ENCODE results near the gene LRRC32. TPM values are rescaled to one million over a fixed set of nuclear protein-coding genes. Genes with fewer than 3 reads are reported as not detected.

The LRRC32 gene
- total and polyA plus RNA-seq, 3 experiments from 2014 or later = 0.06 to 2.8 (median 1.5) TPM

- Mint-ChIP-seq H3K9me3 (no peaks in the 10 kb centered on the region), H3K36me3 (no peaks in the 10 kb centered on the region), H3K4me3 (no peak overlapping the region), H3K27ac (peak overlapping the region in 1 of 8 donors; percentile 63), H3K27me3 (peaks cover 5 to 9% of the 10 kb centered on the region in 2 donors), H3K4me1 (peaks cover 29 to 39% (median 30%) of the 10 kb centered on the region in 3 donors)
- Histone ChIP-seq H3K9me3 (ENCODE audit: low read length) (no peaks in the 10 kb centered on the region), H3K36me3 (ENCODE audit: insufficient read depth, low read length) (no peaks in the 10 kb centered on the region), H3K27ac (ENCODE audit: low read depth, low read length) (no peak overlapping the region), H3K4me3 (ENCODE audit: low read length) (no peak overlapping the region), H3K4me1 (ENCODE audit: insufficient read depth, low read length) (peaks cover 24% of the 10 kb centered on the region), H3K27me3 (ENCODE audit: insufficient read depth, low read length, poor library complexity, severe bottlenecking) (peaks cover 7% of the 10 kb centered on the region)
- CTCF ChIA-PET = no interaction called here
- no peak for DNase-seq
- POLR2A ChIA-PET = no interaction called here
Measured at GRCh38 chr11:76666830-76667229, 3.7 kb downstream of the LRRC32 start.

- H3K27me3 ChIP-seq (ENCODE audit: insufficient read depth, low read length, poor library complexity, severe bottlenecking) = peaks cover 3% of the 10 kb centered on the region
- ChIA-PET POLR2A (no interaction called here), CTCF (no interaction called here)
- Mint-ChIP-seq H3K27me3 (peaks cover 5 to 9% of the 10 kb centered on the region in 2 donors), H3K36me3 (no peaks in the 10 kb centered on the region), H3K27ac (peak overlapping the region in 1 of 8 donors; percentile 48), H3K4me3 (no peak overlapping the region), H3K9me3 (no peaks in the 10 kb centered on the region), H3K4me1 (peaks cover 25 to 34% (median 26%) of the 10 kb centered on the region in 3 donors)
- H3K4me1 ChIP-seq (ENCODE audit: insufficient read depth, low read length) = peaks cover 20% of the 10 kb centered on the region
- H3K36me3 ChIP-seq (ENCODE audit: insufficient read depth, low read length) = no peaks in the 10 kb centered on the region
- no peak overlapping the region for H3K27ac ChIP-seq (ENCODE audit: low read depth, low read length)
- H3K4me3 ChIP-seq (ENCODE audit: low read length) = no peak overlapping the region
- DNase-seq = no peak
- H3K9me3 ChIP-seq (ENCODE audit: low read length) = no peaks in the 10 kb centered on the region
Measured at GRCh38 chr11:76666408-76666807, 4.1 kb downstream of the LRRC32 start.

- no peaks in the 10 kb centered on the region for H3K9me3 Mint-ChIP-seq
- peaks cover 5 to 7% of the 10 kb centered on the region in 2 donors for H3K27me3 Mint-ChIP-seq
- ChIA-PET CTCF (no interaction called here), POLR2A (no interaction called here)
- DNase-seq = no peak
- H3K4me3 Mint-ChIP-seq = peak overlapping the region in 1 of 7 donors; percentile 17
- H3K27ac Mint-ChIP-seq = peak overlapping the region in 3 of 8 donors; percentile 52 to 77 (median 74)
- H3K9me3 ChIP-seq (ENCODE audit: low read length) = no peaks in the 10 kb centered on the region
- peaks cover 3% of the 10 kb centered on the region for H3K27me3 ChIP-seq (ENCODE audit: insufficient read depth, low read length, poor library complexity, severe bottlenecking)
- no peaks in the 10 kb centered on the region for H3K36me3 ChIP-seq (ENCODE audit: insufficient read depth, low read length)
- peaks cover 16% of the 10 kb centered on the region for H3K4me1 ChIP-seq (ENCODE audit: insufficient read depth, low read length)
- no peaks in the 10 kb centered on the region for H3K36me3 Mint-ChIP-seq
- H3K27ac ChIP-seq (ENCODE audit: low read depth, low read length) = no peak overlapping the region
- H3K4me3 ChIP-seq (ENCODE audit: low read length) = no peak overlapping the region
- peaks cover 22 to 31% (median 24%) of the 10 kb centered on the region in 3 donors for H3K4me1 Mint-ChIP-seq
Measured at GRCh38 chr11:76665921-76666351, 4.6 kb downstream of the LRRC32 start.

GRCh38 chr11:76665172-76665571 lies 5.4 kb downstream of the LRRC32 start:
- no peaks in the 10 kb centered on the region for H3K36me3 Mint-ChIP-seq
- H3K27me3 Mint-ChIP-seq = peaks cover 5 to 7% of the 10 kb centered on the region in 2 donors
- Histone ChIP-seq H3K27me3 (ENCODE audit: insufficient read depth, low read length, poor library complexity, severe bottlenecking) (peaks cover 3% of the 10 kb centered on the region), H3K4me1 (ENCODE audit: insufficient read depth, low read length) (peaks cover 16% of the 10 kb centered on the region), H3K4me3 (ENCODE audit: low read length) (no peak overlapping the region), H3K9me3 (ENCODE audit: low read length) (no peaks in the 10 kb centered on the region), H3K27ac (ENCODE audit: low read depth, low read length) (peak overlapping the region; percentile 9), H3K36me3 (ENCODE audit: insufficient read depth, low read length) (no peaks in the 10 kb centered on the region)
- H3K4me3 Mint-ChIP-seq = peak overlapping the region in 5 of 7 donors; percentile 13 to 54 (median 28)
- H3K27ac Mint-ChIP-seq = peak overlapping the region; percentile 7 to 91 (median 74)
- DNase-seq = no peak
- ChIA-PET CTCF (no interaction called here), POLR2A (no interaction called here)
- peaks cover 22 to 30% (median 24%) of the 10 kb centered on the region in 3 donors for H3K4me1 Mint-ChIP-seq
- H3K9me3 Mint-ChIP-seq = no peaks in the 10 kb centered on the region

GRCh38 chr11:76664578-76665061 lies 5.9 kb downstream of the LRRC32 start:
- Histone ChIP-seq H3K27ac (ENCODE audit: low read depth, low read length) (peak overlapping the region; percentile 9), H3K27me3 (ENCODE audit: insufficient read depth, low read length, poor library complexity, severe bottlenecking) (peaks cover 3% of the 10 kb centered on the region), H3K36me3 (ENCODE audit: insufficient read depth, low read length) (no peaks in the 10 kb centered on the region), H3K4me3 (ENCODE audit: low read length) (no peak overlapping the region), H3K4me1 (ENCODE audit: insufficient read depth, low read length) (peaks cover 16% of the 10 kb centered on the region), H3K9me3 (ENCODE audit: low read length) (no peaks in the 10 kb centered on the region)
- H3K4me1 Mint-ChIP-seq = peaks cover 18 to 25% (median 19%) of the 10 kb centered on the region in 3 donors
- DNase-seq = no peak
- CTCF ChIA-PET = no interaction called here
- H3K27ac Mint-ChIP-seq = peak overlapping the region; percentile 7 to 91 (median 71)
- POLR2A ChIA-PET = no interaction called here
- H3K4me3 Mint-ChIP-seq = peak overlapping the region in 5 of 7 donors; percentile 13 to 54 (median 23)
- no peaks in the 10 kb centered on the region for H3K36me3 Mint-ChIP-seq
- no peaks in the 10 kb centered on the region for H3K9me3 Mint-ChIP-seq
- peaks cover 0 to 2% of the 10 kb centered on the region in 2 donors for H3K27me3 Mint-ChIP-seq

GRCh38 chr11:76663912-76664440 lies 6.6 kb downstream of the LRRC32 start:
- Mint-ChIP-seq H3K27ac (peak overlapping the region in 1 of 8 donors; percentile 91), H3K9me3 (no peaks in the 10 kb centered on the region), H3K4me3 (peak overlapping the region in 1 of 7 donors; percentile 60), H3K4me1 (peaks cover 16 to 22% (median 17%) of the 10 kb centered on the region in 3 donors), H3K36me3 (no peaks in the 10 kb centered on the region), H3K27me3 (peaks cover 0 to 2% of the 10 kb centered on the region in 2 donors)
- H3K4me3 ChIP-seq (ENCODE audit: low read length) = no peak overlapping the region
- no peaks in the 10 kb centered on the region for H3K27me3 ChIP-seq (ENCODE audit: insufficient read depth, low read length, poor library complexity, severe bottlenecking)
- H3K9me3 ChIP-seq (ENCODE audit: low read length) = no peaks in the 10 kb centered on the region
- ChIA-PET CTCF (no interaction called here), POLR2A (no interaction called here)
- peaks cover 16% of the 10 kb centered on the region for H3K4me1 ChIP-seq (ENCODE audit: insufficient read depth, low read length)
- H3K36me3 ChIP-seq (ENCODE audit: insufficient read depth, low read length) = no peaks in the 10 kb centered on the region
- H3K27ac ChIP-seq (ENCODE audit: low read depth, low read length) = no peak overlapping the region
- no peak for DNase-seq

- Mint-ChIP-seq H3K4me1 (peaks cover 16 to 22% (median 17%) of the 10 kb centered on the region in 3 donors), H3K27ac (peak overlapping the region in 1 of 8 donors; percentile 56), H3K36me3 (no peaks in the 10 kb centered on the region), H3K27me3 (peaks cover 0 to 2% of the 10 kb centered on the region in 2 donors), H3K9me3 (no peaks in the 10 kb centered on the region), H3K4me3 (no peak overlapping the region)
- Histone ChIP-seq H3K27ac (ENCODE audit: low read depth, low read length) (no peak overlapping the region), H3K9me3 (ENCODE audit: low read length) (no peaks in the 10 kb centered on the region), H3K27me3 (ENCODE audit: insufficient read depth, low read length, poor library complexity, severe bottlenecking) (no peaks in the 10 kb centered on the region), H3K4me3 (ENCODE audit: low read length) (no peak overlapping the region), H3K36me3 (ENCODE audit: insufficient read depth, low read length) (no peaks in the 10 kb centered on the region), H3K4me1 (ENCODE audit: insufficient read depth, low read length) (peaks cover 16% of the 10 kb centered on the region)
- DNase-seq = no peak
- CTCF ChIA-PET = interaction anchor here (1.2 kb wide), 1 partner anchor 61 kb away, joined by 3 read pairs; no protein-coding TSS in a partner anchor
- POLR2A ChIA-PET = no interaction called here
Measured at GRCh38 chr11:76663486-76663810, 7.1 kb downstream of the LRRC32 start.

GRCh38 chr11:76662656-76663485 lies 7.7 kb downstream of the LRRC32 start:
- no peak overlapping the region for H3K4me3 Mint-ChIP-seq
- H3K27ac Mint-ChIP-seq = peak overlapping the region in 3 of 8 donors; percentile 33 to 59 (median 47)
- no peaks in the 10 kb centered on the region for H3K9me3 Mint-ChIP-seq
- Histone ChIP-seq H3K4me3 (ENCODE audit: low read length) (no peak overlapping the region), H3K4me1 (ENCODE audit: insufficient read depth, low read length) (peaks cover 16% of the 10 kb centered on the region), H3K27ac (ENCODE audit: low read depth, low read length) (no peak overlapping the region), H3K9me3 (ENCODE audit: low read length) (no peaks in the 10 kb centered on the region), H3K36me3 (ENCODE audit: insufficient read depth, low read length) (no peaks in the 10 kb centered on the region), H3K27me3 (ENCODE audit: insufficient read depth, low read length, poor library complexity, severe bottlenecking) (no peaks in the 10 kb centered on the region)
- H3K27me3 Mint-ChIP-seq = peaks cover 0 to 2% of the 10 kb centered on the region in 2 donors
- ChIA-PET POLR2A (no interaction called here), CTCF (interaction anchor here (0.7 to 1.2 kb wide), 3 partner anchors 9 to 108 kb away, joined by 3 read pairs; no protein-coding TSS in a partner anchor)
- H3K4me1 Mint-ChIP-seq = peaks cover 16 to 22% (median 17%) of the 10 kb centered on the region in 3 donors
- H3K36me3 Mint-ChIP-seq = no peaks in the 10 kb centered on the region
- no peak for DNase-seq
